NOMO-1 (cell line): Measurements from ENCODE around the gene TBC1D3H.
"Not testable (repeated sequence)": the region's sequence is repeated elsewhere in the genome, so short reads cannot be mapped to it uniquely, and the experiment has no call there.

ENCODE experiments used
- DNase-seq, 2 experiments: peaks; one replicate each; lab custom pipeline; 2025; ENCODE audit not compliant: unreplicated experiment in 2 of 2; lab: John Stamatoyannopoulos, UW

TBC1D3H gene

DNA sequence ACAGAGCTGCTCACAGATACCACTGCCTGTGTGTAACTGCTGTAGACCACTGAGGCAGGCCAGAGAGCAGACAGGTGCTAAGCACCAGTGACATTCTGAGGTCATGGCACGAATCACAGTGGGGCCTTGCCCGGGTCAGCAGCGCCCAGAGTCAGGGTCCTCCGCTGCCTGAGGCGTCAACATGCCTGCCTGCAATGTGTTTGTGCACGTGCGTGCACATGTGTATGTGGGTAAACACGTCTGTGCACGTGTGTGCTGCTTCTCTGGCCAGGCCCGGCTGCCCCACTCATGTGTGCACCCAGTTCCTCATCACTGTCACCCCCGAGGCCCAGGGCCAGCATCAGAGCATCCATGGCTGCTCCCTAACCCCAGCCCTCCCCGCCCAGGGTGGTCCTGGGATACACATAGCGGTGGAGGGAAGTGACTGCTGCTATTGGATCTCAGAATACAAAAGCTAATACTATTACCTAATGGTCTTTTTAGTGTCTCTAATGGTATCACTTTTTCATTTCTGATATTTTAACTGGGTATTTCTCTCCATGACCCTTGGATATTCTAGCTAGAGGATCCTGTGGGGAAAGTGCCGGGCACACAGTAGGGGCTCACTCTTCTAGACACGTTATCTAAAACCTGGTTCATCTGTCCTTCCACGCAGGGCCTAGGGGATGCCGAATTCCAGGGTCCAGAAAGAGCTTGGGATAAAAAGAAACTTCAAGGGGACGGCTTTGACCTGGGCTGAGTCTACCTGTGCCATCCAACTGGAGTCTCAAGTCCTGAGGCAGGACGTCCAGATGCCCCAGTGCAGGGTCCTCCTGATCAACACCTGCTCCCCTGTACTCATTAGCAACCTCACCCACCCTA, at the start of gene TBC1D3H:
TBC1D3H (minus strand) TSS at position 51 of the 861 bp plus-strand sequence. CDS start 1,540 bp downstream, outside the sequence.
- DNase-seq, result not testable (repeated sequence)

GRCh38 chr17:36428891-36429290, 40.7 kb upstream of the TBC1D3H start:
- not testable (repeated sequence) for DNase-seq

- not testable (repeated sequence) for DNase-seq
These were observed 27.1 kb upstream of the TBC1D3H start for GRCh38 chr17:36415180-36415941.

DNA sequence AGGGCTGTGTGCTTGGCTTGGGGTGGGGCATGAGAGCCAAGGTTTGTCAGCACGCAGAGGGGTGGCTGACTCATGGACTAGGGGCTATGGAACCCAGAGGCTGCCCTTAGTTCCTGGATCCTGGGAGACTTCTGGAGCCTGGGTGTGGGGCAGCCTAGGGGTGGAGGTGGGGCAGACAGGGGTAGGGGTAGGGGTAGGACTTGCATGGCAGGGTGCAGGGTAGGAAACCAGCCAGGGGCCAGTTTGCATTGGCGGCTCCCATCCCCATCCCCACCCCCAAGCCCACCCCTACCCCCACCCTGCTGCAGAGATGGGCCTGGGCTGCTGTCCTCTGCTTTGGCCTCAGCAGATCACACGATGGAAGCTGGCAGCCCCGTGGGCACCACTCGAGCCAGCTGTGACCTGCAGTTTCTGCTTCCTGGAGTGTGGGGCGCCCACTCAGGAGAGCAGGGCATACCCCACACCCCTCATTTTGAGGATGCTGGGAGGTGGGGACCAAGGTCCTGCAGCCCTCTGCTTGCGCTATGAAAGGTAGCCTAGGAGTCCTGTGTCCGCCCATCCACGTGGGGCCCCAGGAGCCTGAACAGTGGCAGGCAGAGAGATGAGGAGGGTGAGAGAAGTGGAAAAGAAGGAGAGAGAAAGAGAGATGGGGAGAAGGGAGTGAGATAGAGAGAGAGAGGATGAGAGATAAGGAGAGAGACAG, 2.9 kb upstream of the TBC1D3H start:
- DNase-seq, result not testable (repeated sequence)

DNA sequence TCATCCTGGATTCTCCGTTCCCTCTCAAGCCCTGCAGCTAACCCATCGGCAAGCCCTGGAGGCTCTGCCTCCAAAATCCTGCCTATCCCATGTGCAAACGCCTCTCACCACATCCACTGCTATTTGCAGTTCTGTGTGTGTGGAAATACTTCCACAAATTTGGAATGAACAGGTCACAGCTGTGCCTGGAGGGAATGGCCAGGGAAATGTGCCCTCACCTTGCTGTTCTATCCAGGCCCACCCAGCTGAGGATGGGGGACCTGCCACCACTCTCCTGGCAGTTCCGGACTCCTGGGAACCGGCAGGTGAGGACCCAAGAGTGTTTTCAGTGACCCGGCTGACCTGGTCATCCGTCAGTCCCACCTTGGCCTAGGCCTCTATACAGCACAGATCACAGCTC, 12.3 kb downstream of the TBC1D3H start:
- not testable (repeated sequence) for DNase-seq

DNA sequence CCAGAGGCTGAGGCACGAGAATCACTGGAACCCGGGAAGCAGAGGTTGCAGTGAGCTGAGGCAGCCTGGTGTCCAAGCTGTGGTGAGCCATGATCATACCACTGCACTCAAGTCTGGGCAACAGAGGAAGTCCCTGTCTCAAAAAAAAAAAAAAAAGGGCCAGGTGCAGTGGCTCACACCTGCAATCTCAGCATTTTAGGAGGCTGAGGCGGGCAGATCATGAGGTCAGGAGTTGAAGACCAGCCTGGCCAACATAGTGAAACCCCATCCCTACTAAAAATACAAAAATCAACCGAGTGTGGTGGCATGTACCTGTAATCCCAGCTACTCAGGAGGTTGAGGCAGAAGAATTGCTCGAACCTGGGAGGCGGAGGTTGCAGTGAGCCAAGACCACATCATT, 25.7 kb downstream of the TBC1D3H start:
- DNase-seq, result not testable (repeated sequence)
